DMS 273 (cell line): ENCODE measurements around the gene FRMD1.

Experiments
- DNase-seq: peaks from one replicate; lab custom pipeline; 2025; ENCODE audit not compliant: unreplicated experiment; lab: John Stamatoyannopoulos, UW

FRMD1 gene

DNA sequence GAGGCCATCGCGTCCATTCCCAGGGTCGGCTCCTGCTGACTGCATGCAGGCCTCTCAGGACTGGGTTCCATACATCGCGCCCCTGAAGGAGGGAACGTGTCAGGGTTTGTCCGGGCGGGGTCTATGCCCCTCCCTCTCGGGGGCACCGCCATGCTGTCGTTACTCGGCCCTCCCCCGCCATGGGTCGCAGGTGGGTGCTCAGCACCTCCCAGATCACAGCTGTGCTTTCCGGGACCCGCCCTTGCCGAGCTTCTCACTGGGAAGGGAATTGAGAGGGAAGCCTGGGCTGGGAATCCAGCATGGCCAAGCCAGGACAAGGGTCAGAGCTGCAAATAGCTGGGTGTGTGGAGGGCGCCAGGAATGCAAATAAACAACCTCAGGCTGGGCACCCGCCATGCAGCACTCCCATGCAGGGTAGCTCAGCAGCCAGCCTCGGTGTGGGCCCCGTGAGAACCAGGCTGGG is at the start of gene FRMD1:
FRMD1 (minus strand) TSS at position 270 of the 463 bp plus-strand sequence; CDS start at position 152, 118 bp downstream.
- no peak for DNase-seq

DNA sequence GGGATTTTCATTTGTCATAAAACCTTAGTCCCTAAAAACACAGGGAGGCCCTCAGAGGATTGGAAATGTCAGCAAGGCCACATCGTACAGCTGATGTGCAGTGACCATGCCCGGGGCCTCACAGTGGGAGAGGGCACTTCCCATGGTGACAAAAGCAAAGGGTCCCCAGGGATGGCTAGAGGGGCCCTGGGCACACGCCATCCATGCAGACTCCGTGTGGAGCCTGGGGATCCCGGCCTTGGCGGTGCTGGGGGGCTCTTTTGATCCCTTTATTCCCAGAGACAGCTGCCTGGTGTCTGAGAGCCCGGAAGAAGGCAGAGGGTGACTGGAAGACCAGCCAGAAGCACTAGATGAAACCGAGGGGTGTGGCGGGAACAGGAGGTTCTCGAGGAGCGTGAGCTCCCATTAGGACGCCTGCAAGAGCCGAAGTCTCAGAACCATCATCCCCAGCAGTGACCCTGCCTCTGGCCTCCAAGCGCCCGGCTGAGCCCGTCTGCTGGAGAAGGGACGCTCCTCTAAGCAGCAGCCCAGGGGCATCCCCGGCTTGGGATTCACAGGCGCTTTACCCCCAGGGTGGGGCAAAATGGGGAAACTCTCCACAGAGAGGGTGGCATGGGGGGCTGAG is 49.1 kb upstream of the FRMD1 start:
- DNase-seq, result no peak

DNA sequence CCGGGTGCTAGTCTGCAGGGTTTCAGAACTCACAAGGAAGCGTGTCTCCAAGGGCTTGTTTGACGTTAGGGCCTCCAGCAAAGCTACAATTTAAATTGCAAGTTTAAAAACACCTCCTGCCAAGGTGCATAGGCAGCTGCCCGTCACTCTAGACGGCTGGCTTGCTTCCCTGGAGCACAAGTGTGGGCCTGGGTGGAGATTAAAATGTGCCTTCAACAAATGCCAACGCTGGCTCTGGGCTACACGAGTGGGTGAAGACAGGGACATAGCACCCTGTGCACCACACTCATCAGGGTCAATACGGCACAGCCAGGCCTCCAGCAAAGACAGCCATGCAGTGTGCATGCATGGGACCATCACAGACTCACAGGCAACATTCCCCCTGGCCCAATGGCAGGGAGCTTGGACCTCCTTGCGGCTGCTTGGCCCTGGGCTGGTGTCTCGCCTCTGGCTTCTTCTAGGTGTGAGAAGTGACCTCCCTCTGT is 48.4 kb upstream of the FRMD1 start:
- no peak for DNase-seq

DNA sequence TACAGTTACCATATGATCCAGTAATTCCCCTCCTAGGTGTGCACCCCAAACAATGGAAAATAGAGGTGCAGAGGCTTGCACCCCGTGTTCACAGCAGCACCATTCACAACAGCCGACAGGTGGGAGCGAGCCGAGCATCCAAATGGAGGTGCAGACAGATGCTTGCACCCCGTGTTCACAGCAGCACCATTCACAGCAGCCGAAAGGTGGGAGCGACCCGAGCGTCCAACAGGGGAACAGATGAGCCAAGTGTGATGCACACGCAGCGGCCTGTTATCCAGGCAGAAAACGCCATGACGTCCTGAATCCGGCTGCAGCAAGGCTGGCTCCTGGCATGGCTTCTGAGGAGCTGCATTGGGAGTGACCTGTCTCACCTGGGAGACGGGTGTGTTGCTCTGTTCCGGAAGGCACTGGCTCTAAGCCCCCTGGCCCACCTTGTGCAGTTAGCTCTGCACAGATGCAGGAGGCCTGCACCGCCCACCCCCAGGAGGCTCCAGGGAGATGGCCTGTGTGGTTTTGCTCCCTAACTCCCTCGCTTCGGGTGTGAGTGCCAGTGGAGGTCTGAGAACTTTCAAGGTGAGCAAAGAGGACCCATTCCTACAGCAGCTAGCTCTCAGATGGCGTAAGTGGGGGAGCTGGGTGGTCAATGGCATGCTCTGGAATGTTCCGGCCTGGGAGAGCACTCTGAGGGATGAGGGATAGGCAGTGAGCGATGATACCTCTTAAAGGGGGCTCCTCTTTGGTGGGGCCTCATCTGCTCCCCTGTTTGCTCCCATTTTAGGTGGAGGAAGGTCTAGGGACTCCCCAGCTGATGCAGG is 47.8 kb upstream of the FRMD1 start:
- DNase-seq, result no peak

DNA sequence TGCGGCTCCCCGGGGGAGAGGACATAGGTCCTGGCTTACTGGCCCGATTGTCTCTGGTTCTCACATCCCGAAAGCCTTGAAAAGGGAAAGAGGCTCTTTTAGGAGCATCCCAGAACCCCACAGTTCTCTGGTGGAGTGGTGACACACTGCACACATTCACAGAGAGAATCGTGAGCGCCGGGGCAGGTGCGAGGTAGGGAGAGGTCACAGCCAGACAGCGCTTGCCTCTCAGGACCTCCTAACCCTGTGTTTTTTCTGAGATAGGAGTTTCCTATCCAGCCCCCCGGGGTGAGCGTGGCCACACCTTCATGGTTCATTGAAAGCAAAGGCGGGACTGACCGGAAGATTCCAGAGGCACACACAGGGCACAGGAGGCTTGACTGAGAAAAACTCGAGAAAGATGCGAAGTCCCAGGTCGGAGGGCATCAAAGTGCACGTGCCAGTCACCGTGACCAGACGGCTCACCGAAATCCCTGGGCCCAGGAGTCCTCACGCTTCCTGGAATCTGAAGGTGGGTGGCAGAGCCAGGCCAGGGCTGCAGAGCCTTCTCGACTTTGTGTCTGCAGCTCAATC is 46.5 kb upstream of the FRMD1 start:
- DNase-seq, result no peak

DNA sequence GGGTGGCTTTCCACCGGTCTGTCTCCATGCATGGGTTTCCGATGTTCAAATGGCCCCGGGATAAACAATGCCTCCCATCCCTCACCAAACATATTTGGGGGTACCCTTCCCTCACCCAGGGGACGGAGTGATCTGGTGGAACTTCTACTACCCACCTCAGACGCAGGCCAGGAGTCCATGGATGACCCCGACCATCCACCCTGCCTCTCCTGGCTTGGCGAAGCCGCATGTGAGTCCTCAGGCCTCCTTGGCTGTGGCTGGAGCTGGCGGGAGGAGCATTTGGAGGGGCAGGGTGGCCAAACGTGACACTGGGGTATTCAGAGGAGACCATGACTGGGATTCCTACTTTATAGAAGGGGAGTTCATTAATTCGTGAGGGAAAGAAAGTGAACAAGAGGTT is 45.9 kb upstream of the FRMD1 start:
- DNase-seq, result no peak

DNA sequence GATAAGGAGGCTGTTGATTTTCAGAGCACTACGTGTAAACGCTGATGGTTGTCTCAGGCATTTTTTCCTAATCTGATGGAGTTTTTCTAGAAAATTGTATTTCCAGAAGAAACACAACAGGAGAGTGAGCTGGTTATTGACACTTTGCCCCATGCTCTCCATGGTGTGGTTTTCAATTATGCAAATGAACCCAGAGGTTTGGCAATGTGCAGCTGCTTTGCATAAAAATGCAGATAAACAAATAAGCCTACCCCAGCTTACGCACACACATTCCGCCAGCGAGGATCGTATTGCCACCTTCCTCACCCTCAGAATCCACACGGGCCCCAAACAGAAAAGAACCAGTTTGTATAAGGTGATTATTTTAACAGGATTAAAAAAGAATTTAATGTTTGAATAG is 45.1 kb upstream of the FRMD1 start:
- no peak for DNase-seq

DNA sequence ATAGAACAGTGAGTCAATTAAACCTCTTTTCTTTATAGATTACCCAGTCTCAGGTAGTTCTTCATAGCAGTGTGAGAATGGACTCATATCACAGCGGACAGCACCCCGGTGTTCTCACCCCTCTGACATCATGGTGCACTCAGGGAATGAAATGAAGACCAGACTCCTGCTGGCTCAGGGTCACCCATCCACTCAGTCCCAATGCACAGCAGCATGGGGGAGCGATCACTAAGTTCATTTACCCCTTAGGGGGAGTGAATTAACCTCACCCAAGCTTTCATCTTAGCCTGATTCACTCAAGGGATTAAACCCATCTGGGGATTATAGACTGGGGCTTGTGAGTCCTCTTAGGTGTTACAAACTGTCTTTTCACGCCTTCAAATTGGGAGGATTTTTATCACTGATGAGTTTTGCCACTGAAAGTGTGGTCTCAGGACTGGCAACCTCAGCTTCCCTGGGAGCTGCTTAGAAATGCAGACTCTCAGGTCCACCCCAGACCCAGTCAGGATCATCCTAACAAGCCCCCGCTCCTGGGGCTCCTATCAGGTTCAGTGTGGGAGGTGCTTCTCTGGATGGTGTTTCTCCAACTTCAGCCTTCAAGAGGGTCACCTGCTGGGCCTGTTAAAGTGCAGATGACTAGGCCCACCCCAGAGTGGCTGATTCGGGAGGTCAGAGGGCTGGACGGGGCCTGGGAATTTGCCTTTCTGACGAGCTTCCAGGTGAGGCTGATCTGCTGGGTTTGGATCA is 44.3 kb upstream of the FRMD1 start:
- no peak for DNase-seq

DNA sequence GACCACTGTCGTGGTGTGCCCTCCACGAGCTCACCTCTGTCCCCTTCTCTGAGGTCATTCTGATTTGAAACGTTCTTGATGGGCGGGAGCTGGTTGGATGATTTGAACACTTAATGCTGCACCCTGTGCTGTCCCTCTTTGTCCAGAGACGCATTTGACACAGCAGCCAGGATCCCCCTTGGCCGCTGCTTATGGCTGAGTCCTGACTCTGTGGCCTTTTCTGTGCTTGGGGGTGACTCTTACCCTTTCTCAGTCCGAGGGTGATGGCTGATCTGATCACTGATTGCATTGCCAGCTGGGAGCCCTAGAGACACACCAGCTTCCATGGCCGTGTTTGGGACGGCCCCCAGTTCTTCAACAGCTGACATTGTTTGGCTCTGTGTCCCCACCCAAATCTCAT is 43.5 kb upstream of the FRMD1 start:
- DNase-seq, result no peak

DNA sequence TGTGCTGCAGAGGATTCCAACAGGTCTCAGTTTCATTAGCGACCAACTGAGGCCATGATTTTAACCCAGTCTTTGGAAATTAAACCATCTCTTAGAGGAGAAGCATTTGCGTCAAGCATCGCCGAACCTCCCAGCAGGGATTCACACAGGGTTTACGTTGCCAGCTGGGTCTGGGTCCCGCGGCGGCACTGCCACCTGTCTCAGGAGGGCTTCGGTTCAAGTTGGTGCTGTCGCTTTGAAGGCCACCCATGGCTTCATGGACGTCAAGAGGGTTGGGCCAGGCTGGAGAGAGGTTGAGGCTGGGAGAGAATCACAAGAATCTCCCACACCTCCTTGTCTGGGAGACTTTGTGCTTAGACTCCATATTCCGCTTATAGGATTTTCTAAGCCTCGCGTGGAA is 43.0 kb upstream of the FRMD1 start:
- no peak for DNase-seq

DNA sequence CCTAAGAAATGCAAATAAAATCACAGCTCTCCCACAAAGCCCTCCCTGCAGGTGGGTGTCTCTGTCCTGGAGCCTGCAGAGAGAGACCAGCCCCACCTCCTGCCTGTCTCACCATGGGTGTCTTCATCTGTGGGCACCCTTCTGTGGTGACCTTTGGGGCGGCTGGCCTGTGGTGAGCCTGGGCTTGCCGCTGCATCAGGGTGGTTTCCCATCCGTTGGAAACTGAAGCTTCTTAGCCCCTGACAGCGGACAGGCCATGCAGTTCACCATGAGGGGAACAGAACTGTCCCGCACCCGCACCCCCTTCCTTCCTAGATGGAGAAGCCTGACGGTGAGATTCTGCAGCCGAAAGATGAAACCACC is 42.3 kb upstream of the FRMD1 start:
- DNase-seq, result no peak

DNA sequence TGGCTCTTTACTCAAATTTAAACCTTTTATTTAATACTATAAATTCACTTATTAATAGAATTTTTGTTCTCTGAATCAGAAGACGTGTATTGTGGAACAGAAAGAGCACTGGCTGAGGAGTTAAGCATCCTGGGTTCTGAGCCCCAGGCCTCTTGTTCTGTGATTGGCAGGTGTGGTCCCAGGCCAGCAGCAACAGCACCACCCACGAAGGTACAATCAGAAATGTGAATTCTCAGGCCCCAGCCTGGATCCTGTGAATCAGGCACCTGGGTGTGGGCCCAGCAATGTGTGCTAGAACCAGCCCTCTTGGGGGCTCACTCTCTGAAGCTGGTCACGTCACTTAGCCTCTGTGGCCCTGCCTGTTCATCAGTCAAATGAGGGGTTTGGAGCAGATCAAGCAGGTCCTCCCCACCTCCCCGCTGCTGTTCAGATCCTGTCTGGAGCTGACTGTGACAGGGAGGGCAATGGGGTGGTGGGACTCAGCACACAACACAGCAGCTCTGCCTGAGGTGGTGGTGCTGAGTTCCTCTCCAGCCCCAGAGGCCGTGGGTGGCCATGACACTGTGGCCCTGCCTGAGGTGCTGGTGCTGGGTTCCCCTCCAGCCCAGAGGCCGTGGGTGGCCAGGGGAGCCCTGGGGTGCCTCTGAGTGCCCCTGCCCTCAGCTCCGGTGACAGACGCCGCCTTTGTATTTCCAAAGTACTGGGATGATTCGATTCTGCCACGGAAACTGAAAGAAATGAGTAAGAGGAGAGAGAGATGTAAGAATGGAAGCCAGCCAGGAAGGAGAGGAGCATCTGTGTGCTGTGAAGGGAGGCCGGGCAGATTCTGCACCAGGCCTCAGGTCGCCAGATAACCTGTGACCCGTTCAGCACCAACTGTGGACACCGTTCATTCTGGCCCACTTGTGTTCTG is 41.6 kb upstream of the FRMD1 start:
- no peak for DNase-seq

DNA sequence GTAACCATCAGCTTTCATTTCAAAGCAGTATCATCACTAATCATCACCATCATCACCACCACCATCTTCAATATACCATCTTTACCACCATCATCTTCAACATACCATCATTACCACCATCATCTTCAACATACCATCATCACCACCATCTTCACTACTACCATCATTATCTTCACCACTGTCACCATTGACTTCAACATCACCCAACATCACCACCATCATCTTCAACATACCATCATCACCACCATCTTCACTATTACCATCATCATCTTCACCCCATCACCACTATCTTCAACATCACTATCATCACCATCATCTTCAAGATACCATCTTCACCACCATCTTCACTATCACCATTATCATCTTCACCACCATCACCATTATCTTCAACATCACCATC is 40.5 kb upstream of the FRMD1 start:
- no peak for DNase-seq

DNA sequence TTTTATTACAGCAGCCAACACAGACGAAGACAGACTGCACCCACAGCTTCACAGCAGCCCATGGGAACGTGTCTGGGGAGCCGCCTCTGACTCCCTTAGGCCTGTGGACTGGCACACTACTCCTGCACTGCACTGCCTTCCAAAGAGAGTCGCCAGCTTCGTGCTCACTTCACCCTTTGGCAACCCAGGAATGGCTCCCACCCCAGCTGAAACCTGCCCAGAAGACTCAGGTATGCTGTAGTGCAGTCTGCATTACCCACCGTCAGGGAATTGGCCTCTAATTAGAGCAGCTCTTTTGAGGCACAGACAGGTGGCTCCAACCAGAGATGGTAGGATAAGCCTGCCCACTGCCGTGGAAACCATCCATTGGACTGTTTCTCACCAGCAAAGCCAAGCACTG is 39.9 kb upstream of the FRMD1 start:
- DNase-seq, result no peak

DNA sequence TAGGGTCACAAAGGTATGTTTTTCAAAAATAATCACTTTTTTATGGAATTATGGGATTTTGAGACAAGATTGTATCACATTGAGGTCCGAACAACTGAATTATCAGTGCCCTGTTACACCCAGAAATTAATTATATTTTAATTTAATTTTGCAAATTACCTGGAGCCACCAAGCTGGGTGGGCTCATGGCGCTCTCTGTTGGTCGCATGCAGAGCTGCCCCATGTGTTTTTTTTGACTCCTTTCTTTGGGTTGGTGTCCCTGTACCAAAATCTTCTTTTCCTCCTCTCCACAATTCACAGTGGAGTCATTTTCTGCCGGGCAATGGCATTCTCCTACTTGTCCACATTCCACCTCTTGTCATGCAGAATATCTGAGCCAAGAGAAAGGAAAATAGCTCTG is 38.9 kb upstream of the FRMD1 start:
- no peak for DNase-seq

DNA sequence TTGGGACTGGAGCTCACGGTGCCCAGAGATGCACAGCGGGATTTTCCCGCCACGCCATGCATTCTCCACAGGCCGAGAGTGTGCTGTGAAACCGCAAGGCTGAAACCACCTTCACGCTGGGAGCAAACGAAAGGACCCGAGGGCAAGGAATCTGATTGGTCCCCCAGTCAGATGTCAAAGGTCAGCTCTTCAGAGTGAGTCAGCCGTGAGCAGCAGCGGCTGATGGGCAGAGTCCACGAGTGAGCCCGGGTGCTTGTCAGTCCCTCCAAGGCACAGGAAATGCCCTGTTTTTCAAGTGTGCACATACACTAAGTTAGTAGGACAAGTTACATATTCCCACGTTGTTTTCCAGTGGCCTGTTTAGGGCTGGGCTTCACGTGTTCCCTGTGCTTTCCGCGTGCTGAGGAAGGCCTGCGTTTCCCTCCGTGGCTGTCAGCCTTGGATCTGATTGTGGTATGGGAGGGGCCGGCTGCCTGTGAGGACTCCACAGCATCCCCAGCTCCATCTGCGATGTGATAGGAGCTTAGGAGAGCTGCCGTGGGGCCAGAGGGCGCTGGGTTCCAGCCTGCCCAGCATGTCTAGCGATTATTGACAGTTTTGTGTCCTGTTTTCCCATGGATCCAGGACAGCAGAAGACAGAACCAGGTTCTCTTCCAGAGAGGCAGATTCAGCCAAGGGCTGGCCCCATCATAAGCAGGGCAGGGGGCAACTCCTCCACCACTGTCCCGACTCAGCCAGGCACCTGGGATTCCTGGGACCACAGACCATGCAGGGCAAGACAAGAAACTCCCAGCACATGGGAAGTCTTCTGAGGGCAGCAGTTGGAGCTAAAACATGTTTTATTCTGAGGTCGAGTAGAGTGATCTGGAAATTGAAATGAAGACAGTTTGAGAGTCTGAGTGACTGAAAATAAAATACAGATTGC is 38.2 kb upstream of the FRMD1 start:
- no peak for DNase-seq

DNA sequence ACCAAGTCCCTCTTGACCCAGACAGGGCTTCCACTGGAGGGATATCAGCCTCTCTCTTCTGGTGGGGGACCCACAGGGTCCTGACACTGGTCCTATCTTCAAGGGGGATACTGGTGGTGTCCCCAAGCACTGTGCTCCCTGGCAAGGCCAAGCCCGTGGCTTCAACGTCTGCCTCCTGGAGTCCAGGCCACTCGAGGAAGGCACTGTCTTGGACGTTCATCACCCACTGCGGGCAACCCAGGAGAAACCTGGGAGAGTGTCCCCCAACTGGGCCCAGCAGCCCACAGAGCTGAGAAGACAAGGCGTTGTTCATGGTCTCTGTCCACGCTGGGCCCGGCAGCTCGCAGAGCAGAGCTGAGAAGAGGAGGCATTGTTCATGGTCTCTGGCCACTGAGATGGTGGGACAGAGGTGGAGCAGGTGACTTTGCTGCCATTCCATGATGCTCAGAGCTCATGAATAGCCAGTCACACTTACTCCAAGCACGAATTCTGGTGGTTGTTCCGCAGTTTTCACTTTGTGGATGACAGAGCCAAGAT is 37.5 kb upstream of the FRMD1 start:
- no peak for DNase-seq

DNA sequence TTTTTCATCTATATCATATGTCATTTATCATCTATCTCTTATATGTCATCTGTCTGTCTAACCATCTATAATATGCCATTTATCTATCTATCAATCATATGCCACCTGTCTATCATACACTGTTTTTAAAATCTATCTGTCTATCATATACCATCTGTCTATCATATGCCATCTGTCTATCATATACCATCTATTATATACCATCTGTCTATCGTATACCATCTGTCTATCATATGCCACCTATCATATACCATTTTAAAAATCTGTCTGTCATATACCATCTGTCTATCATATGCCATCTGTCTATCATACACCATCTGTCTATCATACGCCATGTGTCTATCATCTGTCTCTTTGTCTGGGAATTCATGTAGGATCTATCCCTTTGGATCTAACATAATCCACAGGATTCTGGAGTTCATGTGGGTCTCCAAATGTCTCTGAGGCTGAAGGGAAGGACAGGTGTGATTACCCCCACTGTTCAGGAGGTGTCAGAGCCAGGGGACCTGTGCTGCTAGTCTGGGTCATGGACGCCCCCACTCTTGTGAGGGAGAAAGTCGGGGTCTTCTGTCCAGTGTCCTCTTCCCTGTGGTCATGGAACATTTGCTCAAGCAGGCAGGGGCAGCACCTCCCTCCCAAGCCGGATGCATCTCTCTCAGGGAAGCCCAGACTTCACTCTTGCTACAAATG is 36.9 kb upstream of the FRMD1 start:
- no peak for DNase-seq

DNA sequence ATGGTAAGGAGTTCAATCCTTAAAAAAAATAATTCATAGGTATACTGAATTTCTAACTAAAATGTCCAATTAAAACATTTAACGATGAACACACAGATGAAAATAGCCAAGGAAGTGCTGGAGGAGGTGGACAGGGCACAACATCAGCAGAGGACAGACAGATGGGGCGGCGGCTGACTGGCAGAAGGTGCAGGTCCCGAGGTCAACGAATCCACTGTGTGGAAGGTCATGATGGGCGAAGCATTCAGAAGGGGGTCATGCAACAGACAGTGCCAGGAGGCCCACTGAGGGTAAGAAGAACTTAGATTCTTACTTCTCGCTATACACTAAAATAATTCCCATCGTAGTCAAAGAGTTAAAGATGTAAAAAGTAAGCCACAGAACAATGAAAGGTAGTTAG is 34.2 kb upstream of the FRMD1 start:
- DNase-seq, result no peak
